Measurements from ENCODE around the gene TGFBR3L.
A peak's percentile ranks its signal among the peaks of the same experiment; 100 is the strongest.
"Not testable (repeated sequence)": the region's sequence is repeated elsewhere in the genome, so short reads cannot be mapped to it uniquely, and the experiment has no call there.

TGFBR3L gene

GRCh38 chr19:7930765-7931164 is 16.1 kb downstream of the TGFBR3L start:
- no peak for DNase-seq

GRCh38 chr19:7931221-7932061 is 16.8 kb downstream of the TGFBR3L start:
- no peak for DNase-seq

GRCh38 chr19:7932276-7932929 is 17.8 kb downstream of the TGFBR3L start:
- no peak for DNase-seq

GRCh38 chr19:7932930-7933300 is 18.3 kb downstream of the TGFBR3L start:
- DNase-seq, result no peak

- DNase-seq, result no peak
Measured at GRCh38 chr19:7933411-7933810, 18.8 kb downstream of the TGFBR3L start.

GRCh38 chr19:7933828-7934725 is 19.4 kb downstream of the TGFBR3L start:
- DNase-seq, result no peak

- DNase-seq, result no peak
Measured at GRCh38 chr19:7934766-7935165, 20.1 kb downstream of the TGFBR3L start.

GRCh38 chr19:7940841-7941240 is 26.2 kb downstream of the TGFBR3L start:
- DNase-seq, result no peak

- DNase-seq, result no peak
Measured at GRCh38 chr19:7941895-7942596, 27.4 kb downstream of the TGFBR3L start.

GRCh38 chr19:7942981-7943443 is 28.4 kb downstream of the TGFBR3L start:
- DNase-seq, result no peak

- peak; percentile 100 for DNase-seq
Measured at GRCh38 chr19:7943444-7944176, 29.0 kb downstream of the TGFBR3L start, which contains the start of gene TIMM44. TIMM44 (minus strand) TSS chr19:7943666; CDS start chr19:7943651, 15 bp downstream.

- peak; percentile 89 for DNase-seq
Measured at GRCh38 chr19:7944177-7944761, 29.6 kb downstream of the TGFBR3L start.

GRCh38 chr19:7947939-7948338 is 33.3 kb downstream of the TGFBR3L start:
- no peak for DNase-seq

GRCh38 chr19:7953060-7953459 is 38.4 kb downstream of the TGFBR3L start:
- no peak for DNase-seq

GRCh38 chr19:7953576-7953975 is 38.9 kb downstream of the TGFBR3L start:
- no peak for DNase-seq

- DNase-seq, result no peak
Measured at GRCh38 chr19:7955696-7956095, 41.1 kb downstream of the TGFBR3L start.

GRCh38 chr19:7959211-7959610 is 44.6 kb downstream of the TGFBR3L start:
- no peak for DNase-seq

GRCh38 chr19:7961082-7961481 is 46.5 kb downstream of the TGFBR3L start:
- DNase-seq, result not testable (repeated sequence)

- no peak for DNase-seq
Measured at GRCh38 chr19:7961920-7962626, 47.4 kb downstream of the TGFBR3L start.

GRCh38 chr19:7962644-7963268 is 48.1 kb downstream of the TGFBR3L start:
- DNase-seq, result no peak
